ENCODE measurements around the gene CACNB4.
"Not testable (repeated sequence)": the region's sequence is repeated elsewhere in the genome, so short reads cannot be mapped to it uniquely, and the experiment has no call there.

CACNB4 gene

GRCh38 chr2:152050915-152051314 lies 47.9 kb downstream of the CACNB4 start:
- no peak for DNase-seq (ENCODE audit: low read depth)

- no peak for DNase-seq (ENCODE audit: low read depth)
These were observed 48.5 kb downstream of the CACNB4 start for GRCh38 chr2:152050341-152050740.

GRCh38 chr2:152049541-152049940 lies 49.3 kb downstream of the CACNB4 start:
- no peak for DNase-seq (ENCODE audit: low read depth)

GRCh38 chr2:152047824-152048471 lies 50.9 kb downstream of the CACNB4 start:
- DNase-seq (ENCODE audit: low read depth): no peak

GRCh38 chr2:152046940-152047339 lies 51.9 kb downstream of the CACNB4 start:
- DNase-seq (ENCODE audit: low read depth): no peak

- DNase-seq (ENCODE audit: low read depth): no peak
These were observed 55.9 kb downstream of the CACNB4 start for GRCh38 chr2:152042636-152043615.

- no peak for DNase-seq (ENCODE audit: low read depth)
These were observed 60.3 kb downstream of the CACNB4 start for GRCh38 chr2:152038441-152038958.

GRCh38 chr2:152037743-152038435 lies 61.0 kb downstream of the CACNB4 start:
- DNase-seq (ENCODE audit: low read depth): no peak

GRCh38 chr2:152036611-152037469 lies 62.0 kb downstream of the CACNB4 start:
- DNase-seq (ENCODE audit: low read depth): peak; percentile 9

GRCh38 chr2:152034257-152034801 lies 64.5 kb downstream of the CACNB4 start:
- DNase-seq (ENCODE audit: low read depth): no peak

- no peak for DNase-seq (ENCODE audit: low read depth)
These were observed 65.6 kb downstream of the CACNB4 start for GRCh38 chr2:152033011-152033925.

- DNase-seq (ENCODE audit: low read depth): no peak
These were observed 67.0 kb downstream of the CACNB4 start for GRCh38 chr2:152031747-152032306.

- not testable (repeated sequence) for DNase-seq (ENCODE audit: low read depth)
These were observed 68.1 kb downstream of the CACNB4 start for GRCh38 chr2:152030596-152031328.

- no peak for DNase-seq (ENCODE audit: low read depth)
These were observed 70.5 kb downstream of the CACNB4 start for GRCh38 chr2:152028182-152028862.

- DNase-seq (ENCODE audit: low read depth): peak; percentile 66
These were observed 73.1 kb downstream of the CACNB4 start for GRCh38 chr2:152025678-152026287.

- DNase-seq (ENCODE audit: low read depth): no peak
These were observed 74.4 kb downstream of the CACNB4 start for GRCh38 chr2:152024477-152024876.

- no peak for DNase-seq (ENCODE audit: low read depth)
These were observed 76.8 kb downstream of the CACNB4 start for GRCh38 chr2:152022090-152022489.

- not testable (repeated sequence) for DNase-seq (ENCODE audit: low read depth)
These were observed 77.8 kb downstream of the CACNB4 start for GRCh38 chr2:152021001-152021400.

All from stimulated activated CD8-positive, alpha-beta memory T cell treated with anti-CD3 and anti-CD28 coated beads, Interleukin-15, amount 100 ng/mL, for 24 hours (primary cell).